ENCODE data around the gene STRA8. TPM values are rescaled to one million over a fixed set of nuclear protein-coding genes. Genes with fewer than 3 reads are reported as not detected.
A peak's percentile ranks its signal among the peaks of the same experiment; 100 is the strongest.

STRA8 gene
- total and polyA plus RNA-seq, 2 of the 13 experiments (the other 11 are each of a cell fraction or from before 2014, with no cell fraction given): not detected

DNA sequence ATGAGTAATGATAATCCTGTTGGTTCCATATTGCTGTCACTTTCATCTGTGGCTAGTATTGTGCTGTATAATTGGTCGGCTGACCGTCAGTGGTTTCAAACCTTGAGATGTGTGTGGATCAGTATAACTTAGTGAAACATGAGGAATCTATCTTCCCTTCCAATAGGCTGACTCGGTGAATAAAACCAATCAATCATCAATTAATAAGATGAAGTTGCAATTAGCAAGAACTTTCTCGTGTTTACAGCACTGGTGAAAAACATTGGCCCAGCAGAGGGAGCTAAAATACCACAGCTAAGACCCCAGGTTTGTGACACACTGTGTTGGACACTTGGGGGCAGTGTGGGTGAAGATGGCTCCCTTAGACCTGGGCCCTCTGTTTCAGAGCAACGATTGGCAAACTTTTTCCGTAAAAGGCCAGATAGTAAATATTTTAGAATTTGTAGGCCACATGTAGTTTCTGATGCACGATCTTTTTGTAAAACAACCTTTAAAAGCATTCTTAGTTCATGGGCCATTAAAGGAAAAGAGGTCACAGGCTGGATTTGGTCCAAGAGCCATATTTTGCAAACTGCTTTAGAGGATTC lies 47.8 kb downstream of the STRA8 start (continued):
- no peak for TF ChIP-seq HNRNPK (IDR thresholded peaks at IDR 0.05; ENCODE audit: low read depth, low read length, poor library complexity, severe bottlenecking)
- no peak for TF ChIP-seq ZBTB4 (CRISPR knock-in tag; IDR thresholded peaks at IDR 0.05; ENCODE audit: borderline replicate concordance)
- TF ChIP-seq GLMP (CRISPR knock-in tag; IDR thresholded peaks at IDR 0.05; ENCODE audit: borderline replicate concordance): no peak
- no peak for TF ChIP-seq CBX1 (IDR thresholded peaks at IDR 0.05; ENCODE audit: low read depth)
- TF ChIP-seq FOXA3 (CRISPR knock-in tag; IDR thresholded peaks at IDR 0.05): peak; percentile 55
- no peak for TF ChIP-seq AHDC1 (CRISPR knock-in tag; IDR thresholded peaks at IDR 0.05; ENCODE audit: borderline replicate concordance)
- no peak for TF ChIP-seq KAT7 (CRISPR knock-in tag; IDR thresholded peaks at IDR 0.05; ENCODE audit: borderline replicate concordance)
- TF ChIP-seq ZNF563 (CRISPR knock-in tag; IDR thresholded peaks at IDR 0.05): no peak
- no peak for TF ChIP-seq MAZ (IDR thresholded peaks at IDR 0.05; ENCODE audit: borderline replicate concordance, low read depth, low read length)
- TF ChIP-seq MAZ (CRISPR knock-in tag; IDR thresholded peaks at IDR 0.05; ENCODE audit: low read depth): no peak
- peak; percentile 81 for TF ChIP-seq FOXJ3 (CRISPR knock-in tag; IDR thresholded peaks at IDR 0.05; ENCODE audit: borderline replicate concordance)
- TF ChIP-seq, protein P1, sequence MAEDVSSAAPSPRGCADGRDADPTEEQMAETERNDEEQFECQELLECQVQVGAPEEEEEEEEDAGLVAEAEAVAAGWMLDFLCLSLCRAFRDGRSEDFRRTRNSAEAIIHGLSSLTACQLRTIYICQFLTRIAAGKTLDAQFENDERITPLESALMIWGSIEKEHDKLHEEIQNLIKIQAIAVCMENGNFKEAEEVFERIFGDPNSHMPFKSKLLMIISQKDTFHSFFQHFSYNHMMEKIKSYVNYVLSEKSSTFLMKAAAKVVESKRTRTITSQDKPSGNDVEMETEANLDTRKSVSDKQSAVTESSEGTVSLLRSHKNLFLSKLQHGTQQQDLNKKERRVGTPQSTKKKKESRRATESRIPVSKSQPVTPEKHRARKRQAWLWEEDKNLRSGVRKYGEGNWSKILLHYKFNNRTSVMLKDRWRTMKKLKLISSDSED (CRISPR knock-in tag; IDR thresholded peaks at IDR 0.05): no peak
- TF ChIP-seq SIN3B (IDR thresholded peaks at IDR 0.05; ENCODE audit: low read length): no peak
- TF ChIP-seq DNMT3B (CRISPR knock-in tag; conservative IDR thresholded peaks at IDR 0.05): no peak
- TF ChIP-seq, protein P2, sequence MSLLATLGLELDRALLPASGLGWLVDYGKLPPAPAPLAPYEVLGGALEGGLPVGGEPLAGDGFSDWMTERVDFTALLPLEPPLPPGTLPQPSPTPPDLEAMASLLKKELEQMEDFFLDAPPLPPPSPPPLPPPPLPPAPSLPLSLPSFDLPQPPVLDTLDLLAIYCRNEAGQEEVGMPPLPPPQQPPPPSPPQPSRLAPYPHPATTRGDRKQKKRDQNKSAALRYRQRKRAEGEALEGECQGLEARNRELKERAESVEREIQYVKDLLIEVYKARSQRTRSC (CRISPR knock-in tag; IDR thresholded peaks at IDR 0.05; ENCODE audit: low read depth): no peak
- no peak for TF ChIP-seq MAFG (CRISPR knock-in tag; IDR thresholded peaks at IDR 0.05)
- no peak for TF ChIP-seq DPF2 (CRISPR knock-in tag; IDR thresholded peaks at IDR 0.05; ENCODE audit: borderline replicate concordance, low read depth)
- TF ChIP-seq ZNF34 (CRISPR knock-in tag; IDR thresholded peaks at IDR 0.05; ENCODE audit: borderline replicate concordance): no peak
